Ectodermal cell (in vitro differentiated cells): ENCODE results near the gene ANGPT4.

Experiments used
- H3K27ac ChIP-seq: 2 replicates; pipeline ENCODE4 v1.7.0; 2013; ENCODE audit warnings: mild to moderate bottlenecking, low read depth, low read length; ENCODE audit not compliant: insufficient read depth, poor library complexity, severe bottlenecking
- H3K27me3 ChIP-seq: 2 replicates; pipeline ENCODE4 v1.7.0; 2013; ENCODE audit warnings: mild to moderate bottlenecking, low read length; ENCODE audit not compliant: insufficient read depth, control insufficient read depth, poor library complexity, severe bottlenecking
- H3K36me3 ChIP-seq: one replicate; pipeline ENCODE4 v1.7.0; 2013; ENCODE audit warnings: low read length; ENCODE audit not compliant: control insufficient read depth, insufficient read depth
- H3K4me1 ChIP-seq: one replicate; pipeline ENCODE4 v1.7.0; 2013; ENCODE audit warnings: low read length; ENCODE audit not compliant: control insufficient read depth, insufficient read depth
- H3K4me3 ChIP-seq: 2 replicates; pipeline ENCODE4 v1.7.0; 2013; ENCODE audit warnings: low read depth, low read length, control low read depth; ENCODE audit not compliant: insufficient read depth
- H3K9me3 ChIP-seq: 2 replicates; pipeline ENCODE4 v1.7.0; 2013; ENCODE audit warnings: mild to moderate bottlenecking, low read length, moderate library complexity; ENCODE audit not compliant: control insufficient read depth
- WGBS, 2 experiments: methylation state at CpG; one replicate each; pipeline ENCODE4 v1.1.7; 2013; ENCODE audit warnings: missing lambda C conversion rate in 2 of 2; 5-methylcytosine and 5-hydroxymethylcytosine counted together

The ANGPT4 gene

GRCh38 chr20:955656-956055, 39.5 kb upstream of the ANGPT4 start:
- H3K27ac ChIP-seq = no peak overlapping the region
- no peak overlapping the region for H3K4me3 ChIP-seq
- no peaks in the 10 kb centered on the region for H3K27me3 ChIP-seq
- no peaks in the 10 kb centered on the region for H3K36me3 ChIP-seq
- no peaks in the 10 kb centered on the region for H3K9me3 ChIP-seq
- no peaks in the 10 kb centered on the region for H3K4me1 ChIP-seq
- WGBS, 2 experiments = 82 to 97% methylated on average over 6 to 7 of the region's 7 CpGs

- Histone ChIP-seq H3K9me3 (no peaks in the 10 kb centered on the region), H3K4me1 (no peaks in the 10 kb centered on the region), H3K27ac (no peak overlapping the region), H3K4me3 (no peak overlapping the region), H3K27me3 (no peaks in the 10 kb centered on the region), H3K36me3 (no peaks in the 10 kb centered on the region)
- 65 to 70% methylated on average over 3 of the region's 3 CpGs for WGBS, 2 experiments
Measured at GRCh38 chr20:955111-955510, 39.0 kb upstream of the ANGPT4 start.

- H3K27me3 ChIP-seq = no peaks in the 10 kb centered on the region
- no peaks in the 10 kb centered on the region for H3K4me1 ChIP-seq
- no peak overlapping the region for H3K27ac ChIP-seq
- 52 to 53% methylated on average over 10 to 11 of the region's 11 CpGs for WGBS, 2 experiments
- no peak overlapping the region for H3K4me3 ChIP-seq
- H3K36me3 ChIP-seq = no peaks in the 10 kb centered on the region
- no peaks in the 10 kb centered on the region for H3K9me3 ChIP-seq
Measured at GRCh38 chr20:953742-954141, 37.6 kb upstream of the ANGPT4 start.

GRCh38 chr20:952196-952795, 36.2 kb upstream of the ANGPT4 start:
- Histone ChIP-seq H3K4me3 (no peak overlapping the region), H3K27ac (no peak overlapping the region), H3K36me3 (no peaks in the 10 kb centered on the region), H3K9me3 (no peaks in the 10 kb centered on the region), H3K27me3 (no peaks in the 10 kb centered on the region), H3K4me1 (no peaks in the 10 kb centered on the region)
- 90 to 93% methylated on average over 8 of the region's 8 CpGs for WGBS, 2 experiments

GRCh38 chr20:951384-952169, 35.4 kb upstream of the ANGPT4 start:
- no peaks in the 10 kb centered on the region for H3K27me3 ChIP-seq
- 89 to 90% methylated on average over 19 to 21 of the region's 21 CpGs for WGBS, 2 experiments
- H3K27ac ChIP-seq = no peak overlapping the region
- no peaks in the 10 kb centered on the region for H3K4me1 ChIP-seq
- H3K9me3 ChIP-seq = no peaks in the 10 kb centered on the region
- H3K36me3 ChIP-seq = no peaks in the 10 kb centered on the region
- H3K4me3 ChIP-seq = no peak overlapping the region

GRCh38 chr20:949717-950116, 33.6 kb upstream of the ANGPT4 start:
- H3K27ac ChIP-seq = no peak overlapping the region
- 92 to 98% methylated on average over 7 of the region's 7 CpGs for WGBS, 2 experiments
- no peaks in the 10 kb centered on the region for H3K36me3 ChIP-seq
- H3K27me3 ChIP-seq = no peaks in the 10 kb centered on the region
- H3K9me3 ChIP-seq = no peaks in the 10 kb centered on the region
- no peak overlapping the region for H3K4me3 ChIP-seq
- peaks cover 3% of the 10 kb centered on the region for H3K4me1 ChIP-seq

- no peaks in the 10 kb centered on the region for H3K36me3 ChIP-seq
- H3K4me3 ChIP-seq = no peak overlapping the region
- peaks cover 8% of the 10 kb centered on the region for H3K4me1 ChIP-seq
- H3K27me3 ChIP-seq = no peaks in the 10 kb centered on the region
- no peak overlapping the region for H3K27ac ChIP-seq
- no peaks in the 10 kb centered on the region for H3K9me3 ChIP-seq
- WGBS, 2 experiments = 84 to 94% methylated on average over 7 to 8 of the region's 8 CpGs
Measured at GRCh38 chr20:946826-947225, 30.7 kb upstream of the ANGPT4 start.

- Histone ChIP-seq H3K27ac (no peak overlapping the region), H3K27me3 (no peaks in the 10 kb centered on the region), H3K4me1 (peaks cover 8% of the 10 kb centered on the region), H3K4me3 (no peak overlapping the region), H3K9me3 (no peaks in the 10 kb centered on the region), H3K36me3 (no peaks in the 10 kb centered on the region)
- WGBS, 2 experiments = 94 to 95% methylated on average over 13 of the region's 13 CpGs
Measured at GRCh38 chr20:945841-946240, 29.7 kb upstream of the ANGPT4 start.

- Histone ChIP-seq H3K36me3 (no peaks in the 10 kb centered on the region), H3K4me3 (no peak overlapping the region), H3K27me3 (no peaks in the 10 kb centered on the region), H3K27ac (no peak overlapping the region), H3K4me1 (peaks cover 8% of the 10 kb centered on the region), H3K9me3 (no peaks in the 10 kb centered on the region)
- 76 to 79% methylated on average over 13 of the region's 13 CpGs for whole genome bisulfite sequencing, 2 experiments
Measured at GRCh38 chr20:944774-945410, 28.8 kb upstream of the ANGPT4 start.

GRCh38 chr20:944148-944547, 28.0 kb upstream of the ANGPT4 start:
- no peaks in the 10 kb centered on the region for H3K9me3 ChIP-seq
- H3K27ac ChIP-seq = no peak overlapping the region
- 77 to 79% methylated on average over 9 of the region's 9 CpGs for WGBS, 2 experiments
- peaks cover 8% of the 10 kb centered on the region for H3K4me1 ChIP-seq
- no peak overlapping the region for H3K4me3 ChIP-seq
- H3K27me3 ChIP-seq = no peaks in the 10 kb centered on the region
- H3K36me3 ChIP-seq = no peaks in the 10 kb centered on the region
